Measurements from ENCODE around the gene CCDC57.

CCDC57 gene

DNA sequence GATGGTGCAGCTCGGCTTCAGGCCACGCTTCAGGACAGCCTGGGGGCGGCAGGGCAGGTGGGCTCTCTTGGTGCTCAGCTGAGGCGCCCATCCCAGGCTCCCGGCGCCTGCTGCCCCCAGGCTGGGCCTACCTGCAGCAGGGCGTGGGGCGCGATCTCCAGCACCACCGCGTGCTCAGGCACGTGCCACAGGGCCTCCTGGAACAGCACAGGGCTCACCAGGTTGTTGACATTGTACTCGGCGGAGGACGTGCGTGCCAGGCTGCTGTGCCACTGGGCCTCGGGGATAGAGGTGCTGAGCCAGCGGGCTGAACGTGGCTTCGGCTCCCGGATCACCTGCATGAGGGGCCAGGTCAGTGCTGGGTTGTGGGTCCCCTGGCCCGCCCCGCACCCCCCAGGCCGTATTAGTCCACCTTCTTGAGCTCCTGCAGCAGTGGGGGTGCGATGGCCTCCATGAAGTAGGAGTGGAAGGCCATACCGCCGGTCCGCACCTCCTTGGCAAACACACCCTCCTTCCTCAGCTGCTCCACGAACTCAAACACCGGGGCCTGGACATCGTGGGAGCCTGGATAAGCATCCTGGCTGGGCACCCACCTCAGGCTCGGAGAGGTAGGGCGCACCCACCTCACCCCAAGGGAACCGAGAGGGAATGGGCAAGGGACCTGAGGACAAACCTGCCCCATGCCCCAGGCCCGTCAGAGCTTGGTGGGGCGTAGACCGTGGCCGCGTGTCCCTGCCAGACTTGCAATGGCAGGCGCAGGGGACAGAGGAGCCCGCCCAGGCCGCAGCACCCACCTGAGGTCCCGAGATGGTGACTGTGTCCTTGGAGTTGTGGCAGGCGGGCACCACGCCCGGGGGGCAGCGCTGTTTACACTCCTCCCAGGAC is 123.6 kb downstream of the CCDC57 start:
- no peak for DNase-seq

- DNase-seq, result no peak
Observed at GRCh38 chr17:82087961-82088837, 124.4 kb downstream of the CCDC57 start.

DNA sequence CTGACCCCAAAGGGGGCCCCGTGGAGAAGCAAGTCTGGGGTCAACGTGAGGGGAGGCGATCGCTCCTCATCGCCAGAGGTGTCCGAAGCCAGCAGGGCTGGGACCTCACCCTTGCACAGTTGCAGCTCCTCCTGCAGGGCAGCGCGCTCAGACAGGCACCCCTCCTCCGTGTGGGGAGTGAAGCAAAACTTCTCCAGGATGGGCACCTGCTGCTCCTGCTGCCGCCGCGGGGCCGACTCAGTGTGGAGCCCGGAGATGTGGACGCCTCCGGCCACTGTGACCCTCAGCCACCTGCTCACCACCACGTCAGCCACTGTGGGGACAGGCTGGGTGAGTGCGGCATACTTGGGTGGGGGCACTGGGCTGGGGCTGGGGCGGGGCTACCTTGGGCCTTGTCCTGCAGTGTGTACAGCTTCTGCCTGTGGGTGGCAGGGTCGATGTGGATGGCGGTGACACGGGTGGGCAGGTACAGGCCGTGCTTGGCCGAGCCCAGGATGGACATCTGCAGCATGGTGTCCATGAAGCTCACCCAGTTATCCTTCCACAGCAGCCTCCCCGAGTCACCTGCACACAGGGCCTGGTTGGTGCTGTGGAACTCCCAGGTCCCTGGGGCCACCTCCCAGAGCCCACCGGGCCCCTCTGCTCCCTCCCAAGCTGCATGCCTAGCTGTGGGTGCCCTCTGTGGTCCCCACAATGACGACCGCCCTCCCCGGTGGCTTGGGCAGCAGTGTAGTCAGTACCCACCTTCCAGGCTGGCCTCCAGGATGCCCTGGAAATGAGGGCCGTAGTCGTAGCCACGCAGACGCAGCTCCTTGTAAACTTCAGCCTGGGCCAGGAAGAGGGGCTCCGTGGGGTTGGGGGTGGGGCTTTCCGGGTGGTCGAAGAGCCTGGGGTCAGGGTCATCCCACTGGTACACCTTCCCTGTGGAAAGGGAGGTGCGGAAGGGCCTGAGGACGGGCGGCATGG is 125.4 kb downstream of the CCDC57 start:
- DNase-seq, result no peak

GRCh38 chr17:82085931-82086764 is 126.5 kb downstream of the CCDC57 start:
- DNase-seq, result no peak

- no peak for DNase-seq
Observed at GRCh38 chr17:82085031-82085861, 127.4 kb downstream of the CCDC57 start.

DNA sequence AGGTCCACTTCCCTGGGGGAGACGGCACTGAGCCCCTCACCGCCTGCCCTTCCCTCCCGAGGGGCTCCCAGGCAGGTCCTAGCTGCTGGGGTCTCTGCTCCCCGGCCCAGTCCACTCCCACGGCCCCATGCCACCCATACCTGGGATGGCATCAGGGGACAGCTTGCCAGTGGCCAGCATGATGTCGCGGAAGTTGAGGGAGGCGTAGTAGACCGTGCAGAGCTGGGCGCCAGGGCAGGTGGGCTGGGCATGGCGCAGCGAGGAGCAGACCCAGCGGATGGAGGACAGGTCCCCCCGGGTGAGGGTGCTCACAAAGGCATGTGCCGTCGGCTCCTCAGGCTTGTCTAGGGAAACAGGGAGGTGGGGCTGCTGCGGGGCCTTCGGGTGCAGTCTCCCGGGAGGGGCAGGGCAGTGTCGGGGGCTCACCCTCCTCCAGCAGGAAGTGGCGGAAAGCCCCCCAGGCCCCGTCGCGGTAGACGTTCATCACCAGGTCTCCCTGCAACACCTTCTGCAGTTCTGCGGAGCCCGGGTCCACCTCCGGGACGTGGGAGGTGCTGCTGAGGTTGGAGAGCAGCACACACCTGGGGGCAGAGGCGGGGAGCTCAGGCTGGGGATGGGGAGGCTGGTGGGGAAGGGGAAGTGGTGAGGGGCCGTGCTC is 128.1 kb downstream of the CCDC57 start:
- DNase-seq, result no peak

DNA sequence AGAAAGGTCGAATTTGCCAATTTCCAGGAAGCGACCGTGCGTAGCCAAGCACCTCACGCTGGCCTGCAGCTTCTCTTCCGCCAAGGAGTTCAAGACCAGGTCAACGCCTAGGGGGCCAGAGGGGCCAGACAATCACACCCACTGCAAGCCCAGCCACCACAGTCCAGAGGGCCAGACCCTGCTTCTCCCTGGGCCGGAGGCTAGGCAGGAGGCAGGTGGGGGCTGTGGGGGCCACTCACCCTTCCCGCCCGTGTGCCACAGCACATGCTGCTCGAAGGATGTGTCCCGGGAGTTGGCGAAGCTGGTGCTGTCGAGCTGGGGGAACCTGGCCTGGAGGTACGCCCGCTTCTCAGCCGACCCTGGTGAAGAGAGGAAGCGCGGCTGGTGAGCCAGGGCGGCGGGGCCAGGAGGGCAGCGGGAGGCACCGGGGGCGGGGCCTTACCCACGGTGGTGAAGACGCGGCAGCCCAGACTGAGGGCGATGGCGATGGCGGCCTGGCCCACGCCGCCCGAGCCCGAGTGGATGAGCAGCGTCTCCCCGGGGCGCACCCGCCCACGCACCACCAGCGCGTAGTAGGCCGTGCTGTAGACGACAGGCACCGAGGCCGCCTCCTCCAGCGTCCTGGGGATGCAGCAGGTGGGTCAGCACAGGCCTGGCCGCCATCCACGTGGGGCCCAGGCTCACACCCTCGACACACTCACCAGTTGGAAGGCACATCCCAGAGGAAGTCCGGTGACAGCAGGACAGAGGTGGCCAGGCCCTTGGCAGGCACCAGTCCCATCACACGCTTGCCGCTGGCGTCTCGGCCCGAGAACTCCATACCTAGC is 128.9 kb downstream of the CCDC57 start:
- no peak for DNase-seq

DNA sequence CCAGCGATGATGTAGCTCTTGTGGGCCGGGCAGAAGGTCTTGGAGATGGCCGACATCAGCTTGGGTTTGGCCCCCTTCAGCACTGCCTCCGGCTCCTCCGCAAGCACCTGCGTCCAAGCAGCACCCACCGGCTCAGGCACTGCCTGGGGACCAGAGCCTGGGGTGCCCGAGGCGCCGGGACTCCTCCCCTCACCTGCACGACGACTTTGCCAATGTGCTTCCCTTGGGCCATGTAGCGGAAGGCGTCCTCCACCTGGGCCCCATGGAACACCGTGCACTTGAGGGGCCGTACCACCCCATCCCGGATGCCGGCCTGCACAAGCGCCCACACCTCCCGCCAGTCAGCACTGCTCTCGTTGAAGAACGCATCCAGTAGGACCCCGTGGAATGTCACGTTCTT is 129.6 kb downstream of the CCDC57 start:
- no peak for DNase-seq

- DNase-seq, result no peak
Observed at GRCh38 chr17:82082456-82082855, 130.2 kb downstream of the CCDC57 start.

GRCh38 chr17:82081966-82082365 is 130.7 kb downstream of the CCDC57 start:
- DNase-seq, result no peak

GRCh38 chr17:82081546-82081945 is 131.1 kb downstream of the CCDC57 start:
- no peak for DNase-seq

DNA sequence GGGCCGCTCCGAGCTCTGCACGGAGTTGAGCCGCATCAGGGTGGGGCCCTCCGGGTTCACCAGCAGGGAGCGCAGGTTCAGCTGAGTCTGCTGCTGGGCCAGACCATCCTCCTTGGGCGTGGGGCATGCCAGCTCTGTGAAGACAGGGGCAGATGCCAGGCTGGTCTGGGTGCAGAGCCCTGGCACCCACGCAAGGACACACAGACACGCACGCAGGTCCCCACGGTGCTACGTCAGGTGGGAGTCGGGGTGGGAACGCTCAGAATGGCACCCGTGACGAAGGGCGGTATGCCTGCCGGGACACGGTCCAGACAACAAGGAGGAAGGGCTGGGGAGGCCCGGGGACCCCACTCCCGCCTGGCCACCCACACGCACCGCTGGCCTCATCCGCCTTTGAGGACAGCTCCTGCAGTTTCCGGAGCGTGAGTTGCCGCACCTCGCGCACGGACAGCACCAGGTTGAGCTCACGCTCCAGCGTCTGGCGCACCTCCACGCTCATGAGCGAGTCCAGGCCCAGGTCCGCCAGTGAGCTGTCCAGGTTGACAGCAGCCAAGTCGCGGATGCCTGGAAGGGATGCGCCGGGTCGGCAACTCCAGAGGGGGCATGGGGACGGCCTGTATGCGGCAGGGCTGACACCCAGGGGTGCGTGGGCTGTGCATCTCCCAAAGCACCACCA is 131.7 kb downstream of the CCDC57 start:
- no peak for DNase-seq

GRCh38 chr17:82080048-82080788 is 132.4 kb downstream of the CCDC57 start:
- DNase-seq, result no peak

DNA sequence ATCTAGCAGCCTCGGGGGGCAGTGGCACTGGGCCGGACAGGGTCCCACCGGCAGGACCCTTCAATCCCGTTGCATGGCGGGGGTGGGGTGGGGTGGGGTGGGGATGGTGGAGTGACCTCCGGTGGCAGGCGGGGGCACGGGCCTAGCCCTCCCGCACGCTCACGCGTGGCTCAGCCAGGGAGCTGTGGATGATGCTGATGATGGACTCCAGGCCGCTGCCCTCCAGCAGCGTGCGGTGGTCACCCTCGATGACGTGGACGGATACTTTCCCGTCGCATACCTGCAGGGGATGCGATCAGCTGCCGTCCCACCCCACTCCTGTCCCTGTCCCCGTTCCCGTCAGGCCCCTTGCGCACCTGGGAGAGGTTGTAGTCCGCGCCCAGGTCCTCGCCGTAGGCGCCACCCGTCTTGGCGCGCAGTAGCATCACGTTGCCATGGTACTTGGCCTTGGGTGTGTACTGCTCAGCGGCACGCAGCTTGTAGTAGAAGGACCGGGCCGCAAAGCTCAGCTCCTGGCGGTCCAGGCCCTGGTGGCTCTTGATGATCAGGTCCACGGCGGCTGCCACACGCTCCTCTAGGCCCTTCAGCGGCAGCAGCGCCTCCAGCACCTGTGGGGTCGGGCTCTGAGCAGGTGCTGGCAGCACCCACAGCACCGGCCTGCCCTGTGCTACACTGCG is 133.5 kb downstream of the CCDC57 start:
- DNase-seq, result no peak

DNA sequence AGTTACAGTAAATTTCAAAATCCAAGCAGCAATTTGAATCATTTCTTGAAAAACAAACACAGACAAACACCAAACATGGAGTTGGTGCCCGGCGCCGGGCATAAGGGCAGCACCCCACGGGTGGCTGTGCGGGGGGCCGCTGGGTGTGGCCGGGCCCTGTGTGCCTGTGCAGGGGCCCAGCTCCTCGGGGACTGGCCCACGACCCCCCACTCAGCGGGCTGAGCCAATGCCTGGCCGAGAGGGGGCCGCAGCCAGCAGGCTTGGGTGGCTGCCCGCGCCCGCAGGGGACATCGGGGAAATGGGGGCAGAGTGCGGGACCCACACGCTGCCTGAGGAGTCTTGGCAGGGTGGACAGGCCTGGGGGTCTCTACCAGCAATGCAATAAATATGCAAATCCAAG is 134.2 kb downstream of the CCDC57 start:
- no peak for DNase-seq

DNA sequence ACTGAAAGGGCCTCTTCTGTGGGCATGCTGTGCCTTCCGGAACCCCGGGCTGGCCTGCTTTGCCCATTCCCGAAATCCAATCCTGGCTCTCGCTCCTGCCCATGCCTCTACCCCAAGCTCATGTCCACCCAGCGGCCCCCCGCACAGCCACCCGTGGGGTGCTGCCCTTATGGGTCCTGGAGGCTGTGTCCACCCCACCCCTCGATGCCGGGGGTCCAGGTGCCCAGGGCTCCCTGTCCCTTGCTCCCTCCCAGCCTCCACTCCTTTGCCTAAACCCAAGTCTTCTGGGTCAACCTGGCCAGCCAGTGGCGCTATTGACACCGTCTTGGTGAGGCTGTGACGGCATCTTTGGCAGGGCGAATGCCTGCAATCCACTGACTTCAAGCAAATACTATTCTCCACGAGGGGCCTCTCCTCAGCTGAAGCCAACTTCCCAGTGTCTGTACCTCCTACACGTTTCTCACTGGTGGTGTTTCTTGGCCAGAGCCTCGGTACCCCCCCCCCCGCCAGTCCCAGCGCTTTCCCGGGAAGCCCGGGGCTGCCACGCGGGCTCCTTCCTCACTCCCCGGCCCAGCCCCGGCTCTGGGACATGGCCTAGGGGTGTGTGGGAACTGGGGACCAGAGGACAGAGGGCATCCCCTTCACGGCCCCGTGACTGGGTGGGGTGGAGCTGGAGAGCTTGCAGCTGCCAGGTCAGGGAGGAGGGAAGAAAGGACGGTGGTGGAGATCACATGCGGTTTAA is 134.9 kb downstream of the CCDC57 start:
- no peak for DNase-seq
